KOPT-K1 (cell line): ENCODE data around the gene SKOR2.
"Not testable (repeated sequence)": the region's sequence is repeated elsewhere in the genome, so short reads cannot be mapped to it uniquely, and the experiment has no call there.

ENCODE experiments used
- H3K27ac ChIP-seq: fragments of 200-600 bp; sonication (generic); 2 replicates; pipeline ENCODE4 v1.5.1; 2016; ENCODE audit warnings: antibody characterized with exemption, mild to moderate bottlenecking, low read depth, low read length; ENCODE audit not compliant: poor library complexity, severe bottlenecking
- H3K36me3 ChIP-seq: fragments of 200-600 bp; sonication (generic); 2 replicates; pipeline ENCODE4 v1.5.1; 2017; ENCODE audit warnings: antibody characterized with exemption, mild to moderate bottlenecking, low read length, moderate library complexity; ENCODE audit not compliant: insufficient read depth
- H3K9me3 ChIP-seq: fragments of 200-600 bp; sonication (generic); 2 replicates; pipeline ENCODE4 v1.5.1; 2017; ENCODE audit warnings: antibody characterized with exemption, low read length, mild to moderate bottlenecking; ENCODE audit not compliant: insufficient read depth, poor library complexity, severe bottlenecking

Gene SKOR2

GRCh38 chr18:47247416-47248114 is 3.9 kb downstream of the SKOR2 start:
- H3K36me3 ChIP-seq: no peaks in the 10 kb centered on the region
- peaks cover 6% of the 10 kb centered on the region for H3K9me3 ChIP-seq
- H3K27ac ChIP-seq: no peak overlapping the region

- no peaks in the 10 kb centered on the region for H3K36me3 ChIP-seq
- H3K9me3 ChIP-seq: peaks cover 6% of the 10 kb centered on the region
Observed at GRCh38 chr18:47247036-47247415, 4.4 kb downstream of the SKOR2 start.

GRCh38 chr18:47246027-47246971 is 5.2 kb downstream of the SKOR2 start:
- Histone ChIP-seq H3K36me3 (no peaks in the 10 kb centered on the region), H3K9me3 (peaks cover 6% of the 10 kb centered on the region), H3K27ac (no peak overlapping the region)

More at GRCh38 chr18:47247036-47247415, 4.4 kb downstream of the SKOR2 start:
- no peak overlapping the region for H3K27ac ChIP-seq

GRCh38 chr18:47244086-47244485 is 7.4 kb downstream of the SKOR2 start:
- no peaks in the 10 kb centered on the region for H3K9me3 ChIP-seq

GRCh38 chr18:47235096-47235495 is 16.4 kb downstream of the SKOR2 start:
- Histone ChIP-seq H3K27ac (no peak overlapping the region), H3K36me3 (no peaks in the 10 kb centered on the region), H3K9me3 (no peaks in the 10 kb centered on the region)

More at GRCh38 chr18:47244086-47244485, 7.4 kb downstream of the SKOR2 start:
- H3K27ac ChIP-seq: no peak overlapping the region
- H3K36me3 ChIP-seq: no peaks in the 10 kb centered on the region

GRCh38 chr18:47226660-47227059 is 24.8 kb downstream of the SKOR2 start:
- Histone ChIP-seq H3K27ac (no peak overlapping the region), H3K36me3 (no peaks in the 10 kb centered on the region)

GRCh38 chr18:47215554-47216138 is 35.8 kb downstream of the SKOR2 start:
- no peaks in the 10 kb centered on the region for H3K36me3 ChIP-seq
- H3K27ac ChIP-seq: no peak overlapping the region
- no peaks in the 10 kb centered on the region for H3K9me3 ChIP-seq

More at GRCh38 chr18:47226660-47227059, 24.8 kb downstream of the SKOR2 start:
- H3K9me3 ChIP-seq: no peaks in the 10 kb centered on the region

GRCh38 chr18:47209171-47209570 is 42.3 kb downstream of the SKOR2 start:
- H3K27ac ChIP-seq: no peak overlapping the region
- H3K9me3 ChIP-seq: no peaks in the 10 kb centered on the region
- H3K36me3 ChIP-seq: no peaks in the 10 kb centered on the region

GRCh38 chr18:47206945-47207637 is 44.4 kb downstream of the SKOR2 start:
- Histone ChIP-seq H3K36me3 (no peaks in the 10 kb centered on the region), H3K27ac (no peak overlapping the region), H3K9me3 (no peaks in the 10 kb centered on the region)

- Histone ChIP-seq H3K9me3 (no peaks in the 10 kb centered on the region), H3K36me3 (no peaks in the 10 kb centered on the region), H3K27ac (no peak overlapping the region)
Observed at GRCh38 chr18:47204908-47205522, 46.4 kb downstream of the SKOR2 start.

GRCh38 chr18:47203626-47204464 is 47.6 kb downstream of the SKOR2 start:
- peaks cover 1% of the 10 kb centered on the region for H3K9me3 ChIP-seq
- H3K27ac ChIP-seq: no peak overlapping the region
- no peaks in the 10 kb centered on the region for H3K36me3 ChIP-seq

- not testable (repeated sequence) for H3K9me3 ChIP-seq, H3K36me3 ChIP-seq, H3K27ac ChIP-seq
Observed at GRCh38 chr18:47195961-47196360, 55.5 kb downstream of the SKOR2 start.

GRCh38 chr18:47191961-47192360 is 59.5 kb downstream of the SKOR2 start:
- Histone ChIP-seq H3K9me3 (peaks cover 13% of the 10 kb centered on the region), H3K27ac (no peak overlapping the region), H3K36me3 (no peaks in the 10 kb centered on the region)

- no peaks in the 10 kb centered on the region for H3K36me3 ChIP-seq
- peaks cover 42% of the 10 kb centered on the region for H3K9me3 ChIP-seq
- H3K27ac ChIP-seq: no peak overlapping the region
Observed at GRCh38 chr18:47187721-47188120, 63.7 kb downstream of the SKOR2 start.
